Measurements from ENCODE around the gene CBFA2T3.

- TF ChIP-seq SUZ12 (IDR thresholded peaks at IDR 0.05; ENCODE audit: extremely low read depth, insufficient read depth, insufficient read length) = no peak
- TF ChIP-seq YY1 (IDR thresholded peaks at IDR 0.05; ENCODE audit: insufficient read depth, insufficient read length) = no peak
Measured at GRCh38 chr16:88972349-88972748, 4.7 kb downstream of the CBFA2T3 start.
